WI38 (cell line): ENCODE measurements around the gene PEX3.

Source experiments
- H3K4me3 ChIP-seq: 2 replicates; pipeline ENCODE4 v1.5.1; 2011; ENCODE audit warnings: low read depth, mild to moderate bottlenecking, control low read depth, low read length
- CTCF ChIP-seq: IDR thresholded peaks from 2 replicates; pipeline ENCODE4 v1.5.1; 2012; ENCODE audit warnings: low read depth, mild to moderate bottlenecking, control low read depth, low read length

The PEX3 gene

GRCh38 chr6:143408151-143408786 is 42.3 kb upstream of the PEX3 start:
- no peak for TF ChIP-seq CTCF

GRCh38 chr6:143408787-143409162 is 41.8 kb upstream of the PEX3 start:
- no peak overlapping the region for H3K4me3 ChIP-seq
- no peak for TF ChIP-seq CTCF

More at GRCh38 chr6:143408151-143408786, 42.3 kb upstream of the PEX3 start:
- no peak overlapping the region for H3K4me3 ChIP-seq

GRCh38 chr6:143410859-143411270 is 39.7 kb upstream of the PEX3 start:
- no peak for TF ChIP-seq CTCF
- no peak overlapping the region for H3K4me3 ChIP-seq

- H3K4me3 ChIP-seq, result no peak overlapping the region
- no peak for TF ChIP-seq CTCF
Observed at GRCh38 chr6:143414769-143415168, 35.8 kb upstream of the PEX3 start.

- H3K4me3 ChIP-seq, result no peak overlapping the region
Observed at GRCh38 chr6:143419526-143419925, 31.1 kb upstream of the PEX3 start.

GRCh38 chr6:143426026-143426425 is 24.6 kb upstream of the PEX3 start:
- TF ChIP-seq CTCF, result no peak
- H3K4me3 ChIP-seq, result no peak overlapping the region

More at GRCh38 chr6:143419526-143419925, 31.1 kb upstream of the PEX3 start:
- no peak for TF ChIP-seq CTCF

GRCh38 chr6:143427109-143427817 is 23.3 kb upstream of the PEX3 start:
- peak; percentile 97 for TF ChIP-seq CTCF
- no peak overlapping the region for H3K4me3 ChIP-seq
